ENCODE measurements around the gene IKZF3.

DNA sequence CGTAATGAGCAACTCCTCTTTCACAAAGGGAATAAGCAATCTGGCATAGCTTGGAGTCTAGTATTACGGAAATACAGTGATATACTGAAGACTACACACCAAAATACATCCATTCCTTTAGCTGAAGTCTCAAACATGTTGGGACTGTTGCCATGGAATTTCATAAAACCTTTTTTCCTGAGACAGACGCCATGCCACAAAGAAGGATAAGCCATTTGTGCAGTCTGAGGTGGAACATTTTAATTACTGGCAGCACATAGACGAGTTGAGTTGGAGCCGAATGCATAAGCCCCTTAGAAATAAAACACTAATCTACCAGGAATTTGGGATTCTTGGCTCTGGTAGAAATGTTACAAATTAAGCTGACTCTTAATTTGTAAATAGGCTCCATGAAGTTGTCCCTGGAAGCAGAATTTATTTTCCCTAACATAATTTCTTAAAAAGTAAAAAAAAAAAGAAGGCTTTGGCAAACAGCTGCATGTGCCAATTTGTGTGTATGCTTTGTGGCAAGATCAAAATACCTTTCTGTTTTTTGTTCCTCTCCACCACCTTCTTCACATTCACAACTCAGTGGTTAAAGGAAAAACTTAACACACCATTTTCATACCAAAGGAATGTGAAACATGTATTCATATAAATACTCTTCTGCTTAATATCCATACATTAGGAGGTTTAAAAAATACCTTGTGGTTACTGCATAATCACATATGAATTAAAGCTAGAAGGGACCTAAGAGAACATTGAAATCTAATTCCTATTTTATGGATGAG lies 100.9 kb downstream of the IKZF3 start:
- no peak for TF ChIP-seq EZH2phosphoT487 (IDR thresholded peaks at IDR 0.05; ENCODE audit: borderline replicate concordance)
- TF ChIP-seq, protein P1, sequence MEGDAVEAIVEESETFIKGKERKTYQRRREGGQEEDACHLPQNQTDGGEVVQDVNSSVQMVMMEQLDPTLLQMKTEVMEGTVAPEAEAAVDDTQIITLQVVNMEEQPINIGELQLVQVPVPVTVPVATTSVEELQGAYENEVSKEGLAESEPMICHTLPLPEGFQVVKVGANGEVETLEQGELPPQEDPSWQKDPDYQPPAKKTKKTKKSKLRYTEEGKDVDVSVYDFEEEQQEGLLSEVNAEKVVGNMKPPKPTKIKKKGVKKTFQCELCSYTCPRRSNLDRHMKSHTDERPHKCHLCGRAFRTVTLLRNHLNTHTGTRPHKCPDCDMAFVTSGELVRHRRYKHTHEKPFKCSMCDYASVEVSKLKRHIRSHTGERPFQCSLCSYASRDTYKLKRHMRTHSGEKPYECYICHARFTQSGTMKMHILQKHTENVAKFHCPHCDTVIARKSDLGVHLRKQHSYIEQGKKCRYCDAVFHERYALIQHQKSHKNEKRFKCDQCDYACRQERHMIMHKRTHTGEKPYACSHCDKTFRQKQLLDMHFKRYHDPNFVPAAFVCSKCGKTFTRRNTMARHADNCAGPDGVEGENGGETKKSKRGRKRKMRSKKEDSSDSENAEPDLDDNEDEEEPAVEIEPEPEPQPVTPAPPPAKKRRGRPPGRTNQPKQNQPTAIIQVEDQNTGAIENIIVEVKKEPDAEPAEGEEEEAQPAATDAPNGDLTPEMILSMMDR (conservative IDR thresholded peaks at IDR 0.05; ENCODE audit: low read length), result no peak

Measured in Loucy (cell line).